HG03108 (cell line): ENCODE results near the gene NR2C2.

Experiments used
- ATAC-seq: cut with Tn5 transposase; IDR thresholded peaks from one replicate; pipeline ENCODE4 v1.9.1; 2021; ENCODE audit warnings: moderate library complexity; ENCODE audit not compliant: unreplicated experiment

The NR2C2 gene

GRCh38 chr3:15015456-15015855 lies 68.1 kb downstream of the NR2C2 start:
- ATAC-seq: no peak

GRCh38 chr3:15017191-15017590 lies 69.8 kb downstream of the NR2C2 start:
- ATAC-seq: no peak

GRCh38 chr3:15023249-15023648 lies 75.9 kb downstream of the NR2C2 start:
- no peak for ATAC-seq

GRCh38 chr3:15023719-15024118 lies 76.3 kb downstream of the NR2C2 start:
- ATAC-seq: no peak

- no peak for ATAC-seq
Observed at GRCh38 chr3:15029625-15030024, 82.2 kb downstream of the NR2C2 start.

GRCh38 chr3:15032650-15033049 lies 85.3 kb downstream of the NR2C2 start:
- no peak for ATAC-seq

- ATAC-seq: no peak
Observed at GRCh38 chr3:15033103-15033502, 85.7 kb downstream of the NR2C2 start.

GRCh38 chr3:15038306-15038705 lies 90.9 kb downstream of the NR2C2 start:
- ATAC-seq: no peak

GRCh38 chr3:15040844-15041243 lies 93.5 kb downstream of the NR2C2 start:
- ATAC-seq: no peak

- ATAC-seq: no peak
Observed at GRCh38 chr3:15041950-15042349, 94.6 kb downstream of the NR2C2 start.

- ATAC-seq: no peak
Observed at GRCh38 chr3:15042936-15043335, 95.6 kb downstream of the NR2C2 start.

GRCh38 chr3:15043408-15044171 lies 96.2 kb downstream of the NR2C2 start:
- ATAC-seq: no peak

- ATAC-seq: no peak
Observed at GRCh38 chr3:15044326-15044725, 96.9 kb downstream of the NR2C2 start.

GRCh38 chr3:15045667-15046066 lies 98.3 kb downstream of the NR2C2 start:
- no peak for ATAC-seq

GRCh38 chr3:15049584-15049983 lies 102.2 kb downstream of the NR2C2 start:
- ATAC-seq: no peak

GRCh38 chr3:15050405-15051092 lies 103.2 kb downstream of the NR2C2 start:
- peak; percentile 83 for ATAC-seq

- ATAC-seq: peak; percentile 51
Observed at GRCh38 chr3:15051531-15051930, 104.1 kb downstream of the NR2C2 start.

- no peak for ATAC-seq
Observed at GRCh38 chr3:15052335-15053242, 105.2 kb downstream of the NR2C2 start.

- ATAC-seq: no peak
Observed at GRCh38 chr3:15053541-15053940, 106.2 kb downstream of the NR2C2 start.

- no peak for ATAC-seq
Observed at GRCh38 chr3:15055019-15055557, 107.7 kb downstream of the NR2C2 start.
